ENCODE data around the gene INTS11. TPM values are rescaled to one million over a fixed set of nuclear protein-coding genes. Genes with fewer than 3 reads are reported as not detected.

INTS11 gene
- total and polyA plus RNA-seq, 2 donors (not counting 1 experiment from before 2014, with no cell fraction given): 149 to 245 TPM

- no peak overlapping the region for H3K27ac ChIP-seq (ENCODE audit: low read length in 2 of 2)
- Mint-ChIP-seq H3K27ac (peak overlapping the region; percentile 81), H3K9me3 (ENCODE audit: insufficient read depth) (no peaks in the 10 kb centered on the region), H3K4me3 (peak overlapping the region; percentile 93), H3K27me3 (no peaks in the 10 kb centered on the region), H3K4me1 (peaks cover 29% of the 10 kb centered on the region)
- no peak for TF ChIP-seq CTCF (IDR thresholded peaks at IDR 0.05)
- no peak for TF ChIP-seq EZH2 (IDR thresholded peaks at IDR 0.05; ENCODE audit: borderline replicate concordance, insufficient read depth, low read depth, low read length, poor library complexity, severe bottlenecking)
- ChIA-PET POLR2A (interaction anchor here (0.6 kb wide), 1 partner anchor 9 kb away, joined by 12 read pairs; no protein-coding TSS in a partner anchor), CTCF (no interaction called here)
- H4K20me1 ChIP-seq (ENCODE audit: control insufficient read depth, insufficient read depth, low read length, poor library complexity, severe bottlenecking): peaks cover 62% of the 10 kb centered on the region
- peak overlapping the region; percentile 33 for H3K4me2 ChIP-seq (replicated peaks; ENCODE audit: low read depth, low read length, poor library complexity, severe bottlenecking)
- H3K4me3 ChIP-seq (ENCODE audit: control extremely low read depth in 1 of 5, extremely low read depth in 1 of 5, insufficient read depth in 1 of 5, low read depth in 2 of 5, low read length in 4 of 5): no peak overlapping the region
- no peaks in the 10 kb centered on the region for H3K9me3 ChIP-seq (ENCODE audit: control extremely low read depth in 1 of 3, control insufficient read depth in 2 of 3, insufficient read depth in 1 of 3, low read length in 2 of 3)
- H3K4me1 ChIP-seq (ENCODE audit: control insufficient read depth in 2 of 2, insufficient read depth in 2 of 2, low read length in 2 of 2): peaks cover 20 to 32% of the 10 kb centered on the region in 2 donors
- WGBS (ENCODE audit: insufficient coverage): 94% methylated on average over 10 of the region's 10 CpGs
- DNase-seq (no peak), ATAC-seq (ENCODE audit: low read depth) (no peak)
- H2AFZ ChIP-seq (ENCODE audit: insufficient read depth, low read depth, low read length, poor library complexity, severe bottlenecking): no peak overlapping the region
- intact Hi-C loops (cut with micrococcal nuclease): no loop called here
- peaks cover 63% of the 10 kb centered on the region for H3K79me2 ChIP-seq (ENCODE audit: control insufficient read depth, insufficient read depth, low read length)
- peaks cover 0 to 23% of the 10 kb centered on the region in 2 experiments for H3K36me3 ChIP-seq (replicated peaks in 1 of 2; ENCODE audit: control extremely low read depth in 1 of 2, control insufficient read depth in 1 of 2, extremely low read depth in 1 of 2, insufficient read depth in 2 of 2, low read length in 1 of 2)
- no peak overlapping the region for H3K9ac ChIP-seq (ENCODE audit: low read length)
- H3K27me3 ChIP-seq (replicated peaks in 1 of 4; ENCODE audit: control extremely low read depth in 1 of 4, control insufficient read depth in 3 of 4, insufficient read depth in 4 of 4, low read length in 3 of 4): no peaks in the 10 kb centered on the region
Measured at GRCh38 chr1:1322952-1323351, 1.5 kb downstream of the INTS11 start.

GRCh38 chr1:1322418-1322817 lies 2.0 kb downstream of the INTS11 start:
- Histone ChIP-seq H3K36me3 (replicated peaks in 1 of 2; ENCODE audit: control extremely low read depth in 1 of 2, control insufficient read depth in 1 of 2, extremely low read depth in 1 of 2, insufficient read depth in 2 of 2, low read length in 1 of 2) (peaks cover 0 to 20% of the 10 kb centered on the region in 2 experiments), H3K4me2 (replicated peaks; ENCODE audit: low read depth, low read length, poor library complexity, severe bottlenecking) (no peak overlapping the region), H3K9ac (ENCODE audit: low read length) (no peak overlapping the region), H2AFZ (ENCODE audit: insufficient read depth, low read depth, low read length, poor library complexity, severe bottlenecking) (no peak overlapping the region), H4K20me1 (ENCODE audit: control insufficient read depth, insufficient read depth, low read length, poor library complexity, severe bottlenecking) (peaks cover 62% of the 10 kb centered on the region), H3K27ac (ENCODE audit: low read length in 2 of 2) (no peak overlapping the region), H3K9me3 (ENCODE audit: control extremely low read depth in 1 of 3, control insufficient read depth in 2 of 3, insufficient read depth in 1 of 3, low read length in 2 of 3) (no peaks in the 10 kb centered on the region), H3K4me1 (ENCODE audit: control insufficient read depth in 2 of 2, insufficient read depth in 2 of 2, low read length in 2 of 2) (peaks cover 20 to 32% of the 10 kb centered on the region in 2 donors), H3K4me3 (ENCODE audit: control extremely low read depth in 1 of 5, extremely low read depth in 1 of 5, insufficient read depth in 1 of 5, low read depth in 2 of 5, low read length in 4 of 5) (no peak overlapping the region), H3K27me3 (replicated peaks in 1 of 4; ENCODE audit: control extremely low read depth in 1 of 4, control insufficient read depth in 3 of 4, insufficient read depth in 4 of 4, low read length in 3 of 4) (no peaks in the 10 kb centered on the region), H3K79me2 (ENCODE audit: control insufficient read depth, insufficient read depth, low read length) (peaks cover 63% of the 10 kb centered on the region)
- intact Hi-C loops (cut with micrococcal nuclease): no loop called here
- ATAC-seq (ENCODE audit: low read depth) (no peak), DNase-seq (no peak)
- ChIA-PET CTCF (no interaction called here), POLR2A (interaction anchor here (0.6 kb wide), 1 partner anchor 10 kb away, joined by 12 read pairs; no protein-coding TSS in a partner anchor)
- Mint-ChIP-seq H3K4me1 (peaks cover 29% of the 10 kb centered on the region), H3K9me3 (ENCODE audit: insufficient read depth) (no peaks in the 10 kb centered on the region), H3K27ac (no peak overlapping the region), H3K4me3 (peak overlapping the region; percentile 93), H3K27me3 (no peaks in the 10 kb centered on the region)
- no peak for TF ChIP-seq EZH2 (IDR thresholded peaks at IDR 0.05; ENCODE audit: borderline replicate concordance, insufficient read depth, low read depth, low read length, poor library complexity, severe bottlenecking)
- TF ChIP-seq CTCF (IDR thresholded peaks at IDR 0.05): no peak
- WGBS (ENCODE audit: insufficient coverage): 96% methylated on average over 3 of the region's 14 CpGs
